ENCODE measurements around the gene FLNA. TPM values are rescaled to one million over a fixed set of nuclear protein-coding genes. Genes with fewer than 3 reads are reported as not detected.

FLNA gene
- total and polyA plus RNA-seq, 10 donors, result 259 to 1,447 (median 600) TPM

GRCh38 chrX:154362085-154362742, 12.2 kb downstream of the FLNA start:
- 85 to 96% (median 90%) methylated on average over 7 to 30 of the region's 30 CpGs for WGBS, 5 donors
- Histone ChIP-seq H3K36me3 (peaks cover 0 to 100% (median 81%) of the 10 kb centered on the region in 6 donors), H3K27me3 (replicated peaks in 1 of 7) (no peaks in the 10 kb centered on the region), H3K4me3 (no peak overlapping the region), H3K4me1 (peaks cover 0 to 20% (median 6%) of the 10 kb centered on the region in 6 donors), H3K27ac (peak overlapping the region in 1 of 8 donors; percentile 24), H3K9me3 (no peaks in the 10 kb centered on the region)
- no peak for DNase-seq
- TF ChIP-seq POLR2A (IDR thresholded peaks at IDR 0.05), result no peak
- no peak for TF ChIP-seq CTCF (IDR thresholded peaks at IDR 0.05 in 8 of 11, conservative IDR thresholded peaks at IDR 0.05 in 3 of 11)
- TF ChIP-seq POLR2AphosphoS5 (IDR thresholded peaks at IDR 0.05), result peak in 2 of 3 donors; percentile 37 to 67
- intact Hi-C loops (cut with DNase I; ENCODE audit: low total_unique reads), result no loop called here

- Histone ChIP-seq H3K9me3 (no peaks in the 10 kb centered on the region), H3K27me3 (replicated peaks in 1 of 7) (no peaks in the 10 kb centered on the region), H3K36me3 (peaks cover 0 to 100% (median 82%) of the 10 kb centered on the region in 6 donors), H3K4me3 (no peak overlapping the region), H3K4me1 (peaks cover 0 to 13% (median 0%) of the 10 kb centered on the region in 6 donors), H3K27ac (peak overlapping the region in 1 of 8 donors; percentile 33)
- DNase-seq, result no peak
- intact Hi-C loops (cut with DNase I; ENCODE audit: low total_unique reads), result no loop called here
- TF ChIP-seq POLR2A (IDR thresholded peaks at IDR 0.05), result no peak
- TF ChIP-seq POLR2AphosphoS5 (IDR thresholded peaks at IDR 0.05), result peak in 1 of 3 donors; percentile 2
- TF ChIP-seq CTCF (IDR thresholded peaks at IDR 0.05 in 8 of 11, conservative IDR thresholded peaks at IDR 0.05 in 3 of 11), result no peak
- 90 to 95% (median 91%) methylated on average over 6 to 34 of the region's 34 CpGs for WGBS, 5 donors
Measured at GRCh38 chrX:154360155-154360713, 14.2 kb downstream of the FLNA start.

- H3K9me3 ChIP-seq, result no peaks in the 10 kb centered on the region
- DNase-seq, result no peak
- H3K4me3 ChIP-seq, result no peak overlapping the region
- peaks cover 0 to 14% (median 0%) of the 10 kb centered on the region in 6 donors for H3K4me1 ChIP-seq
- TF ChIP-seq POLR2AphosphoS5 (IDR thresholded peaks at IDR 0.05) (peak in 2 of 3 donors; percentile 19 to 40), POLR2A (IDR thresholded peaks at IDR 0.05) (no peak)
- H3K27me3 ChIP-seq (replicated peaks in 1 of 7), result no peaks in the 10 kb centered on the region
- intact Hi-C loops (cut with DNase I; ENCODE audit: low total_unique reads), result no loop called here
- 91 to 94% (median 93%) methylated on average over 7 to 41 of the region's 41 CpGs for WGBS, 5 donors
- peak overlapping the region in 3 of 8 donors; percentile 8 to 36 (median 18) for H3K27ac ChIP-seq
- peaks cover 0 to 100% (median 84%) of the 10 kb centered on the region in 6 donors for H3K36me3 ChIP-seq
Measured at GRCh38 chrX:154359362-154360154, 14.9 kb downstream of the FLNA start.

GRCh38 chrX:154358829-154359228, 15.6 kb downstream of the FLNA start:
- TF ChIP-seq CTCF (IDR thresholded peaks at IDR 0.05 in 8 of 11, conservative IDR thresholded peaks at IDR 0.05 in 3 of 11) (no peak), POLR2AphosphoS5 (IDR thresholded peaks at IDR 0.05) (peak in 1 of 3 donors; percentile 4)
- no peak for DNase-seq
- Histone ChIP-seq H3K27ac (peak overlapping the region in 3 of 8 donors; percentile 8 to 36 (median 18)), H3K4me1 (peaks cover 0 to 19% (median 0%) of the 10 kb centered on the region in 6 donors), H3K36me3 (peaks cover 0 to 100% (median 86%) of the 10 kb centered on the region in 6 donors), H3K9me3 (no peaks in the 10 kb centered on the region), H3K4me3 (no peak overlapping the region), H3K27me3 (replicated peaks in 1 of 7) (no peaks in the 10 kb centered on the region)
- intact Hi-C loops (cut with DNase I; ENCODE audit: low total_unique reads), result no loop called here
- WGBS, 5 donors, result 77 to 100% (median 83%) methylated on average over 1 to 6 of the region's 6 CpGs
